Activated CD4-positive, alpha-beta T cell treated with anti-CD3 and anti-CD28 coated beads, Interleukin-2, amount 10 ng/mL, durations not matched to agents 7 days and 5 days (primary cell): ENCODE data around the gene REEP5. TPM values are rescaled to one million over a fixed set of nuclear protein-coding genes. Genes with fewer than 3 reads are reported as not detected.

Experiments used
- CTCF ChIA-PET: fragments of 350-600 bp; sonication (Branson Sonifier 250); formaldehyde crosslinking; loops from one replicate; lab custom pipeline; 2021; ENCODE audit warnings: antibody characterized with exemption; lab: Charles Lee
- POLR2A ChIA-PET: fragments of 350-600 bp; sonication (Branson Sonifier 250); formaldehyde crosslinking; loops from one replicate; lab custom pipeline; 2021; ENCODE audit warnings: antibody characterized with exemption; lab: Charles Lee
- DNase-seq: peaks from one replicate; pipeline ENCODE4 v3.0.0-alpha.2; 2020
- H3K27ac Mint-ChIP-seq: one replicate; pipeline ENCODE4 v1.8.0; 2021; ENCODE audit warnings: mild to moderate bottlenecking, moderate library complexity, mixed read lengths
- H3K27me3 Mint-ChIP-seq: one replicate; pipeline ENCODE4 v1.8.0; 2021; ENCODE audit warnings: mixed read lengths
- H3K36me3 Mint-ChIP-seq: one replicate; pipeline ENCODE4 v1.8.0; 2021; ENCODE audit warnings: low read depth, mixed read lengths
- H3K4me1 Mint-ChIP-seq: one replicate; pipeline ENCODE4 v1.8.0; 2021; ENCODE audit warnings: mixed read lengths
- H3K4me3 Mint-ChIP-seq: one replicate; pipeline ENCODE4 v1.8.0; 2021; ENCODE audit warnings: mild to moderate bottlenecking, moderate library complexity, mixed read lengths
- H3K9me3 Mint-ChIP-seq: one replicate; pipeline ENCODE4 v1.8.0; 2021; ENCODE audit warnings: mixed read lengths
- total RNA-seq, 2 experiments: library from RNA; stranded (reverse); gene quantifications; one replicate each; pipeline ENCODE4 v1.2.3, GENCODE V29; 2021

Gene REEP5
- total RNA-seq, 2 experiments from 2014 or later = 75.1 to 80.3 TPM

DNA sequence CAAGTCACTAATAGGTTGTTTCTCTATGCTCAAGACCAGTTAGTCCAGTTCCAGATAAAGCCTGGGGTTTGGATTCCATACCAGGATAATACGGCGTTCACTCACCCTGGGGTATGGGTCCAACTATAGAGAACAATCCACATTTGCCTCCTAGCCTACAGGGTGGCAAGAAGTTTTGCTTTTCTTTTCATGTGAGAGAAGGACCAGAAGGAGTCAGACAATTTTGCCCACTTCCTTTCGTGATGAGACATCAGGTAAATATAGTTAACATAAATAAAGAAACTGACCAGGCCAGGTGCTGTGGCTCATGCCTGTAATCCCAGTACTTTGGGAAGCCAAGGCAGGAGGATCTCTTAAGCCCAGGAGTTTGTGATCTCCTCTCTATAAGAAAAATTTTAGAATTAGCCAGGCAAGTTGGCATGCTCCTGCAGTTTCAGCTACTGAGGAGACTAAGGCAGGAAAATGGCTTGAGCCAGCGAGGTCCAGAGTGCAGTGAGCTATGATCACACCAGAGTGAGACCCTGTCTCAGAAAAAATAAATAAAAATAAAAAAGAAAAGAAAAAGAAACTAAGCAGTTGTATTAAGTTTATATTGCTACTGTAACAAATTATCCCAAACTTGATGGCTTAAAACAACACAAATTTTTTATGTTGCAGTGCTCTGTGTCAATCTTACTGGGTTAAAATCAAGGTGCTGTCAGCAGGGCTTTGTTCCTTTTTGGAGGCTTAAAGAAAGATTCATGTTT is 7.5 kb upstream of the REEP5 start:
- H3K9me3 Mint-ChIP-seq = peaks cover 7% of the 10 kb centered on the region
- peak; percentile 28 for DNase-seq
- H3K27ac Mint-ChIP-seq = peak overlapping the region; percentile 89
- peaks cover 63% of the 10 kb centered on the region for H3K4me1 Mint-ChIP-seq
- no peaks in the 10 kb centered on the region for H3K27me3 Mint-ChIP-seq
- ChIA-PET POLR2A (interaction anchor here (0.5 kb wide), 1 partner anchor 9 kb away, joined by 3 read pairs; no protein-coding TSS in a partner anchor), CTCF (interaction anchor here (0.6 to 0.9 kb wide), 4 partner anchors 12 to 629 kb away, joined by 3 to 4 read pairs (median 4); no protein-coding TSS in a partner anchor)
- peak overlapping the region; percentile 59 for H3K4me3 Mint-ChIP-seq
- H3K36me3 Mint-ChIP-seq = peaks cover 16% of the 10 kb centered on the region

- no peaks in the 10 kb centered on the region for H3K27me3 Mint-ChIP-seq
- H3K4me3 Mint-ChIP-seq = peak overlapping the region; percentile 91
These were observed 2.0 kb upstream of the REEP5 start for GRCh38 chr5:112923988-112924387.

DNA sequence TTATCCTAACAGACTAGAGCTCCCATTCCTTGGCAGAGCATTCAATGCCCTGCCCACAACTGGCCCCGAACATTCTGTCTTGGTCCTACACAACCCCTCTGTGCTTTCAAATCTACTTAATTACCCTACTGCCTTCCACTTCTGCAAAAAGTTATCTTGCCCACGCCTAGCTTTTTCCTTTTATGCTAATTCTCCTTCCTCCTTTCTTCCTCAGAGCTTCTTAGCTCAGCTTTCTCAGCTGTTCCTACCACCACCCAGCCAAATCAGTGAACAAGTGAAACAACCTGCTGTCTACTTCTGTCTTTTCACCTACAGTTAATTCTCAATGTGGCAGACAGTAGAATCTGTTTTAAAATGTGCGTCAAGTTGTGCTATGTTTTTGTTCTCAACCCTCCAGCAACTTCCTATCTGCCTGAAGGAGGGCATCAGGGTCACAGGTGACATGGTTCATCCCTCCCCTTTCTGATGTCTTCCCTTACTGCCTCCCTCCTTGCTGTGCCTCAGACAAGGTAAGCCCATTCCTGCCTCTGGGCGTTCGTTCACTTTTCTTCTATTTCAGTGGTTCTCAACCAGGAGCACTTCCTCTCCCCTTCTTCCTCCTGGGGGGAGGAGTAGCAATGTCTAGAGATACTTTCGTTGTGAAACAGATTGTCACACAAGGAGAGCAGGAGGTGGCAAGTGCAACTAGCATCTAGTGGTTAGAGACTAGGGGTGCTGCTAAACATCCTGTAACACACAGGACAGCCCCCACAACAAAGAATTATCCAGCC is 1.3 kb upstream of the REEP5 start:
- peak; percentile 62 for DNase-seq
- H3K36me3 Mint-ChIP-seq = peaks cover 28% of the 10 kb centered on the region
- CTCF ChIA-PET = interaction anchor here (0.8 to 2.0 kb wide), 10 partner anchors 9 to 75 kb away, joined by 3 to 5 read pairs (median 3); partner anchors contain the start of gene SRP19
- H3K4me1 Mint-ChIP-seq = peaks cover 69% of the 10 kb centered on the region
- peak overlapping the region; percentile 91 for H3K4me3 Mint-ChIP-seq
- peak overlapping the region; percentile 98 for H3K27ac Mint-ChIP-seq
- POLR2A ChIA-PET = no interaction called here
- no peaks in the 10 kb centered on the region for H3K9me3 Mint-ChIP-seq
- H3K27me3 Mint-ChIP-seq = no peaks in the 10 kb centered on the region

More at GRCh38 chr5:112923988-112924387, 2.0 kb upstream of the REEP5 start:
- DNase-seq = no peak
- no peaks in the 10 kb centered on the region for H3K9me3 Mint-ChIP-seq
- CTCF ChIA-PET = interaction anchor here (1.0 to 1.7 kb wide), 4 partner anchors 27 to 51 kb away, joined by 3 to 4 read pairs (median 3); no protein-coding TSS in a partner anchor
- POLR2A ChIA-PET = no interaction called here
- peaks cover 69% of the 10 kb centered on the region for H3K4me1 Mint-ChIP-seq
- H3K36me3 Mint-ChIP-seq = peaks cover 21% of the 10 kb centered on the region
- peak overlapping the region; percentile 98 for H3K27ac Mint-ChIP-seq

DNA sequence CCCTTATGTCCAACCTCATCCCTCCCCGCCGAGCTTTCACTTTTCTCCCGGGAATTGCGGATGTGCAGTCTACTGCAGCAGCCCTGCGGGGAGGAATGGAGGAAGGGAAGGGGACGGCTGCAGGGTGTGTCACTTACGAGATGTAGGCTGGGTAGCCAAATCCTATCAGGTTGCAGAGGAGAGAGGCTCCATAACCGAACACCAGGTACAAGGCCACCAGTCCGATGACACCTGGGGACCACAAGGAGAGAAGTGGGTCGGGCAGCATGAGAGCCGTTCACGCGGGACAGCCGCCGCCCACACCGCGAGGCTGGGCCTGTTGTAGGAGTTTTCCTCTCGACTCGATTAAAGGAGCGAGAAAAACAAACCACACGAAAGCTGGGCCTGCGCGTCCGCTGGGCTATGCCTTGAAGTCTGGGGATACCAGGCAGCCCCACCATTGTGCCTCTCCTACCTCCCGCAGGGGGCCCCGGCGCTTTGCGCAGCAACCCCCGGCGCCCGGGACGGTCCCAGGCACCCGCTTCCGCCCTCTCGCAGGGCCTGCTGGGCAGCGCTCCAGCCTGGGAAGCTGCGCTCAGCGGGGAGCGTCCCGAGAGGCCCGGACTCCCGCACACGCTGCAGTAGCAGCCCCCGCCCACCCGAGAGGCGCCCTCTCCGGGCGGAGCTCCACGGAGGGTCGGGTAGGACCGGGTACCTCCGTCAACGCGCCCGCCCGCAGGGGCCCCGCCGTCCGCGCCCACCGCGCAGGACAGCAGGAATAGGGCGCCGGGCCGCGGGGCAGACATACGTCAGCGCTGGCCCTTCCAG is 798 bp downstream of the REEP5 start:
- no peaks in the 10 kb centered on the region for H3K9me3 Mint-ChIP-seq

DNA sequence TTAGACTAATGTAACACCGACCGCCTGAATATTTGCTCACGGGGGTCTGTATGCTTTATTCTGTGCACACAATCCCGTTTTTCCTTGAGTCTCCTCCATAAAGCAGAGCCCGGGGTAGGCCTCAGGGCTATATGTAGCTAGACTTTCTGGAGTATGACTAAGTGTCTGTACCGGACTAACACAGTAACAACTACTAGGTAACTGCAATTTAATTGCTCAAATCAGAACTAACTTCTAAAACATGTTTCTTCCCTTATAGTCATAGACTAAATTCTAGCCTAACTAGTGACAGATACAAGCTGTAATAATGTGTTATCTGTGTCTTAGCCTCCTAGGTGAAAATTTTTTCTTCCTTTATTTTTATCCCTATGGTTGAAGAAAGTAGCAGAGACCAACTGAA is 2.1 kb downstream of the REEP5 start:
- Mint-ChIP-seq H3K4me3 (peak overlapping the region; percentile 91), H3K27ac (peak overlapping the region; percentile 54), H3K4me1 (peaks cover 84% of the 10 kb centered on the region), H3K27me3 (no peaks in the 10 kb centered on the region), H3K9me3 (no peaks in the 10 kb centered on the region), H3K36me3 (peaks cover 50% of the 10 kb centered on the region)
- ChIA-PET CTCF (interaction anchor here (1.1 to 2.6 kb wide), 4 partner anchors 12 to 54 kb away, joined by 3 to 14 read pairs (median 4); no protein-coding TSS in a partner anchor), POLR2A (interaction anchor here (0.7 kb wide), 1 partner anchor 10 kb away, joined by 3 read pairs; no protein-coding TSS in a partner anchor)
- DNase-seq = no peak

More for the DNA sequence above, 798 bp downstream of the REEP5 start:
- Mint-ChIP-seq H3K4me1 (peaks cover 76% of the 10 kb centered on the region), H3K27me3 (no peaks in the 10 kb centered on the region), H3K4me3 (peak overlapping the region; percentile 91), H3K36me3 (peaks cover 42% of the 10 kb centered on the region), H3K27ac (peak overlapping the region; percentile 80)
- DNase-seq = peak; percentile 55
- POLR2A ChIA-PET = interaction anchor here (0.6 to 1.3 kb wide), 3 partner anchors 55 to 72 kb away, joined by 3 to 4 read pairs (median 4); partner anchors contain the start of gene DCP2
- CTCF ChIA-PET = interaction anchor here (0.9 to 2.6 kb wide), 13 partner anchors 14 to 1164 kb away, joined by 3 to 14 read pairs (median 3); partner anchors contain the start of gene SRP19

DNA sequence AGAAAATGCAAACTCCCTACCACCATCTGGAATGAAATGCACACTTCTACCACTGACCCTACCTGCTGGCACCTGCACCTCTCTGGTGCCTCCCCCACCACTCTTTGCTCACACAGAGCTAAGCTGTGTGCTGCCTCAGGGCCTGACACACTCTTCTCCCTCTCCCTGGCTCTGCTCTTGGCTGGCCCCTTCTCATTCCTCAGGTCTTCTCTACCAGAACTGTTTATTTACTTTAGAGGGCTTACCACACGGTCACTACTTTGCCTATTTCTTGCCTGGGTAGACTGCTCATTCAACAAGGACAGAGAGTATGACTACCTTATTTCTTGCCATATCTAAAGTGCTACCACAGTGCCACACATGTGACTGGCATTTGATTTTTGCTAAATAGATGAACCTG is 3.3 kb downstream of the REEP5 start:
- no peak overlapping the region for H3K4me3 Mint-ChIP-seq
- no peak overlapping the region for H3K27ac Mint-ChIP-seq
- ChIA-PET CTCF (interaction anchor here (0.8 kb wide), 1 partner anchor 22 kb away, joined by 3 read pairs; no protein-coding TSS in a partner anchor), POLR2A (no interaction called here)
- peaks cover 79% of the 10 kb centered on the region for H3K4me1 Mint-ChIP-seq
- DNase-seq = no peak
- H3K9me3 Mint-ChIP-seq = no peaks in the 10 kb centered on the region
- H3K27me3 Mint-ChIP-seq = no peaks in the 10 kb centered on the region
- peaks cover 61% of the 10 kb centered on the region for H3K36me3 Mint-ChIP-seq

GRCh38 chr5:112918136-112918535 is 3.9 kb downstream of the REEP5 start:
- Mint-ChIP-seq H3K4me1 (peaks cover 74% of the 10 kb centered on the region), H3K27ac (no peak overlapping the region), H3K36me3 (peaks cover 65% of the 10 kb centered on the region), H3K27me3 (no peaks in the 10 kb centered on the region), H3K9me3 (no peaks in the 10 kb centered on the region), H3K4me3 (no peak overlapping the region)
- CTCF ChIA-PET = interaction anchor here (0.8 kb wide), 1 partner anchor 23 kb away, joined by 3 read pairs; no protein-coding TSS in a partner anchor
- DNase-seq = no peak
- POLR2A ChIA-PET = no interaction called here

DNA sequence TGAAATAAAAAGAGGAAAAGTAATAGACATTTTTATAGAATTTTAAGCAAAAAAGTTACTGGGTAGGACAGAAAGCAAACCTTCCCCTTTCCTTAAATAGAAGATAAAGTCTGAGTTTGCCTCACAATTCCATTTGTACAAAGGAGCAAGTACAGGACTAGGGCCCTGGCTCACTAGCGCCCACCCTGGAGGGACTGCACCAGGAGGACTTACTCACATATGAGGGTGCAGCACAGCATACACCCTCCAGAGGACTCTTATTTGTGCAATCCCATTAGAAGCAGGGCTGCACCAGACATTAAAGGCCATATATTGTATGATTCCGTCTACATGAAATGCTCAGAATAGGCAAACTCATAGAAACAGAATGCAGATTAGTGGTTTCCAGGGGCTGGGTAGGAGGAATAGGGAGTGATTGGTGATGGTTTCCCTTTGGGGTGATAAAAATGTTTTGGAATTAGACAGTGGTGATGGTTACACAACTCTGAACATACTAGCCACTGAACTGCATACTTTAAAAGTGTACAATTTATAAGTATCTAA is 4.5 kb downstream of the REEP5 start:
- ChIA-PET CTCF (no interaction called here), POLR2A (no interaction called here)
- H3K4me3 Mint-ChIP-seq = no peak overlapping the region
- no peaks in the 10 kb centered on the region for H3K9me3 Mint-ChIP-seq
- H3K27ac Mint-ChIP-seq = no peak overlapping the region
- H3K36me3 Mint-ChIP-seq = peaks cover 71% of the 10 kb centered on the region
- no peak for DNase-seq
- no peaks in the 10 kb centered on the region for H3K27me3 Mint-ChIP-seq
- peaks cover 74% of the 10 kb centered on the region for H3K4me1 Mint-ChIP-seq

DNA sequence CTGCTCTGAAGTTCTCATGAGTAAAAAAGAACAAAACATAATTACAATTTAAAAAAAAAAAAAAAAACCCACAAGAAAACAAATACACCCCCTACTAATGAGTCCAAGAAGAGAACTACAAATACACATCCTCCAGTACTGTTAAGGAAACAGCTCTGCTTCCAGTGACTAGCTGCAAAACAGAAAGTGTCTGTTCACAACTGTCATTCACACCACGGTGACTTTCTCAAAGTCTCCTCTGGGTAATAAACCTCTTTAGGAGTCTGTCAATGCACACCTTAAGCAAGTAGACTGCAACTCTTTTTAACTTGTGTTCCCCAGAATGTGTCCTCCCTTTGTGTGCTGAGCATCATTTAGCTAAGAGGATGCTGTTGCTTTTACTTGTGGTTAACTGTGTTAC is 6.2 kb downstream of the REEP5 start:
- Mint-ChIP-seq H3K36me3 (peaks cover 79% of the 10 kb centered on the region), H3K27ac (peak overlapping the region; percentile 85), H3K4me3 (peak overlapping the region; percentile 22), H3K9me3 (no peaks in the 10 kb centered on the region), H3K27me3 (no peaks in the 10 kb centered on the region), H3K4me1 (peaks cover 73% of the 10 kb centered on the region)
- DNase-seq = peak; percentile 33
- ChIA-PET CTCF (interaction anchor here (1.4 to 1.5 kb wide), 2 partner anchors 19 to 35 kb away, joined by 3 to 4 read pairs; no protein-coding TSS in a partner anchor), POLR2A (interaction anchor here (0.6 to 1.4 kb wide), 2 partner anchors 45 to 63 kb away, joined by 4 read pairs; no protein-coding TSS in a partner anchor)

GRCh38 chr5:112914584-112914983 is 7.4 kb downstream of the REEP5 start:
- POLR2A ChIA-PET = interaction anchor here (1.4 kb wide), 1 partner anchor 64 kb away, joined by 4 read pairs; no protein-coding TSS in a partner anchor
- no peaks in the 10 kb centered on the region for H3K9me3 Mint-ChIP-seq
- H3K27me3 Mint-ChIP-seq = no peaks in the 10 kb centered on the region
- CTCF ChIA-PET = interaction anchor here (1.0 to 1.6 kb wide), 4 partner anchors 8 to 36 kb away, joined by 3 to 4 read pairs (median 3); no protein-coding TSS in a partner anchor
- H3K4me3 Mint-ChIP-seq = no peak overlapping the region
- H3K36me3 Mint-ChIP-seq = peaks cover 82% of the 10 kb centered on the region
- no peak overlapping the region for H3K27ac Mint-ChIP-seq
- DNase-seq = no peak
- peaks cover 62% of the 10 kb centered on the region for H3K4me1 Mint-ChIP-seq

GRCh38 chr5:112910529-112910928 is 11.5 kb downstream of the REEP5 start:
- Mint-ChIP-seq H3K9me3 (no peaks in the 10 kb centered on the region), H3K27me3 (no peaks in the 10 kb centered on the region), H3K4me1 (peaks cover 30% of the 10 kb centered on the region), H3K4me3 (no peak overlapping the region), H3K27ac (no peak overlapping the region), H3K36me3 (peaks cover 68% of the 10 kb centered on the region)
- DNase-seq = no peak
- POLR2A ChIA-PET = no interaction called here
- CTCF ChIA-PET = interaction anchor here (0.7 to 2.1 kb wide), 2 partner anchors 8 to 16 kb away, joined by 3 to 10 read pairs; no protein-coding TSS in a partner anchor
